Measurements from ENCODE around the gene HMCN1. TPM values are rescaled to one million over a fixed set of nuclear protein-coding genes. Genes with fewer than 3 reads are reported as not detected.

HMCN1 gene
- total and polyA plus RNA-seq, 2 experiments from 2014 or later, result 1.6 to 8.7 TPM

DNA sequence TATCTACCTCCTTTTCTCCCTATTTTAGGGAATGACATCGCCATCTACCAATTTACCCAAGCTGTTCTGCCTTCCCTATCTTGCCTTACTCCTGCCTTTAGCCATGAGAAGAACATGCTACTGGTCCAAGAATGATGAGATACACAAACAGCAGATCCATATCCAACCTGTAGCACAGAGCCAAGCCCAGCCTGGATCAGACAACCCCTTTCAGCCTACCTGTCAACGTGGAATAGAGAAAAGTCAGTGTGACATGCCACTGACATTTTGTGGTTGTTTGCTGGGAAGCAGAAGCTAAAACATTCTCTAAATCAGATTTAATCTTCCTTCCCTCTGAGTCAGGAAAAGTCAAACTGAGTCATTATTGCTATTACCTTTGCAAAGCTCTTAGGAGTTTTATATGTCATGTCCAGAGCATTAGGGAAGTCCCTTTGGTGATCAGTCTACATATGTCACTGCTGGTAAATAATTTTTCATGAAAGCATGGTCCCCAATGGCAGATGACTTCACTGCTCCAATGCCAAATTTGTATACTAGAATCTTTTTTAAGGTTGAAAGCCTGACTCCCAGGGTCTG, 497.8 kb downstream of the HMCN1 start:
- Histone ChIP-seq H3K4me1 (ENCODE audit: insufficient read depth) (no peaks in the 10 kb centered on the region), H3K79me2 (replicated peaks; ENCODE audit: insufficient read depth) (no peaks in the 10 kb centered on the region), H3F3A (replicated peaks; ENCODE audit: low read depth) (no peaks in the 10 kb centered on the region), H2AFZ (no peak overlapping the region), H4K20me1 (replicated peaks; ENCODE audit: insufficient read depth) (no peaks in the 10 kb centered on the region), H3K4me2 (no peak overlapping the region), H3K9me2 (ENCODE audit: insufficient read depth) (peaks cover 16% of the 10 kb centered on the region), H3K27me3 (ENCODE audit: insufficient read depth) (no peaks in the 10 kb centered on the region), H3K27ac (ENCODE audit: low read depth) (no peak overlapping the region), H3K4me3 (no peak overlapping the region), H3K36me3 (ENCODE audit: insufficient read depth) (no peaks in the 10 kb centered on the region)
- Mint-ChIP-seq H3K27ac (no peak overlapping the region), H3K4me3 (no peak overlapping the region), H3K36me3 (ENCODE audit: low read depth) (no peaks in the 10 kb centered on the region), H3K27me3 (ENCODE audit: insufficient read depth, low read depth, poor library complexity) (no peaks in the 10 kb centered on the region), H3K4me1 (peaks cover 4% of the 10 kb centered on the region), H3K9me3 (no peaks in the 10 kb centered on the region)
- no peak for DNase-seq (ENCODE audit: low spot score)
- TF ChIP-seq CREB1 (CRISPR knock-in tag; IDR thresholded peaks at IDR 0.05; ENCODE audit: low read depth) (no peak), EZH2phosphoT487 (IDR thresholded peaks at IDR 0.05; ENCODE audit: unreplicated experiment) (no peak), ZNF331 (CRISPR knock-in tag; IDR thresholded peaks at IDR 0.05; ENCODE audit: low read depth) (no peak), JUNB (IDR thresholded peaks at IDR 0.05; ENCODE audit: unreplicated experiment) (no peak), STAT1 (IDR thresholded peaks at IDR 0.05; ENCODE audit: unreplicated experiment) (no peak), ZNF114 (CRISPR knock-in tag; IDR thresholded peaks at IDR 0.05) (no peak), EZH2 (IDR thresholded peaks at IDR 0.05; ENCODE audit: low read depth, unreplicated experiment) (no peak), NANOG (IDR thresholded peaks at IDR 0.05; ENCODE audit: borderline replicate concordance) (no peak)
- TF ChIP-seq, protein P1, sequence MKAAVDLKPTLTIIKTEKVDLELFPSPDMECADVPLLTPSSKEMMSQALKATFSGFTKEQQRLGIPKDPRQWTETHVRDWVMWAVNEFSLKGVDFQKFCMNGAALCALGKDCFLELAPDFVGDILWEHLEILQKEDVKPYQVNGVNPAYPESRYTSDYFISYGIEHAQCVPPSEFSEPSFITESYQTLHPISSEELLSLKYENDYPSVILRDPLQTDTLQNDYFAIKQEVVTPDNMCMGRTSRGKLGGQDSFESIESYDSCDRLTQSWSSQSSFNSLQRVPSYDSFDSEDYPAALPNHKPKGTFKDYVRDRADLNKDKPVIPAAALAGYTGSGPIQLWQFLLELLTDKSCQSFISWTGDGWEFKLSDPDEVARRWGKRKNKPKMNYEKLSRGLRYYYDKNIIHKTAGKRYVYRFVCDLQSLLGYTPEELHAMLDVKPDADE (IDR thresholded peaks at IDR 0.05), result no peak
- TF ChIP-seq, protein P2, sequence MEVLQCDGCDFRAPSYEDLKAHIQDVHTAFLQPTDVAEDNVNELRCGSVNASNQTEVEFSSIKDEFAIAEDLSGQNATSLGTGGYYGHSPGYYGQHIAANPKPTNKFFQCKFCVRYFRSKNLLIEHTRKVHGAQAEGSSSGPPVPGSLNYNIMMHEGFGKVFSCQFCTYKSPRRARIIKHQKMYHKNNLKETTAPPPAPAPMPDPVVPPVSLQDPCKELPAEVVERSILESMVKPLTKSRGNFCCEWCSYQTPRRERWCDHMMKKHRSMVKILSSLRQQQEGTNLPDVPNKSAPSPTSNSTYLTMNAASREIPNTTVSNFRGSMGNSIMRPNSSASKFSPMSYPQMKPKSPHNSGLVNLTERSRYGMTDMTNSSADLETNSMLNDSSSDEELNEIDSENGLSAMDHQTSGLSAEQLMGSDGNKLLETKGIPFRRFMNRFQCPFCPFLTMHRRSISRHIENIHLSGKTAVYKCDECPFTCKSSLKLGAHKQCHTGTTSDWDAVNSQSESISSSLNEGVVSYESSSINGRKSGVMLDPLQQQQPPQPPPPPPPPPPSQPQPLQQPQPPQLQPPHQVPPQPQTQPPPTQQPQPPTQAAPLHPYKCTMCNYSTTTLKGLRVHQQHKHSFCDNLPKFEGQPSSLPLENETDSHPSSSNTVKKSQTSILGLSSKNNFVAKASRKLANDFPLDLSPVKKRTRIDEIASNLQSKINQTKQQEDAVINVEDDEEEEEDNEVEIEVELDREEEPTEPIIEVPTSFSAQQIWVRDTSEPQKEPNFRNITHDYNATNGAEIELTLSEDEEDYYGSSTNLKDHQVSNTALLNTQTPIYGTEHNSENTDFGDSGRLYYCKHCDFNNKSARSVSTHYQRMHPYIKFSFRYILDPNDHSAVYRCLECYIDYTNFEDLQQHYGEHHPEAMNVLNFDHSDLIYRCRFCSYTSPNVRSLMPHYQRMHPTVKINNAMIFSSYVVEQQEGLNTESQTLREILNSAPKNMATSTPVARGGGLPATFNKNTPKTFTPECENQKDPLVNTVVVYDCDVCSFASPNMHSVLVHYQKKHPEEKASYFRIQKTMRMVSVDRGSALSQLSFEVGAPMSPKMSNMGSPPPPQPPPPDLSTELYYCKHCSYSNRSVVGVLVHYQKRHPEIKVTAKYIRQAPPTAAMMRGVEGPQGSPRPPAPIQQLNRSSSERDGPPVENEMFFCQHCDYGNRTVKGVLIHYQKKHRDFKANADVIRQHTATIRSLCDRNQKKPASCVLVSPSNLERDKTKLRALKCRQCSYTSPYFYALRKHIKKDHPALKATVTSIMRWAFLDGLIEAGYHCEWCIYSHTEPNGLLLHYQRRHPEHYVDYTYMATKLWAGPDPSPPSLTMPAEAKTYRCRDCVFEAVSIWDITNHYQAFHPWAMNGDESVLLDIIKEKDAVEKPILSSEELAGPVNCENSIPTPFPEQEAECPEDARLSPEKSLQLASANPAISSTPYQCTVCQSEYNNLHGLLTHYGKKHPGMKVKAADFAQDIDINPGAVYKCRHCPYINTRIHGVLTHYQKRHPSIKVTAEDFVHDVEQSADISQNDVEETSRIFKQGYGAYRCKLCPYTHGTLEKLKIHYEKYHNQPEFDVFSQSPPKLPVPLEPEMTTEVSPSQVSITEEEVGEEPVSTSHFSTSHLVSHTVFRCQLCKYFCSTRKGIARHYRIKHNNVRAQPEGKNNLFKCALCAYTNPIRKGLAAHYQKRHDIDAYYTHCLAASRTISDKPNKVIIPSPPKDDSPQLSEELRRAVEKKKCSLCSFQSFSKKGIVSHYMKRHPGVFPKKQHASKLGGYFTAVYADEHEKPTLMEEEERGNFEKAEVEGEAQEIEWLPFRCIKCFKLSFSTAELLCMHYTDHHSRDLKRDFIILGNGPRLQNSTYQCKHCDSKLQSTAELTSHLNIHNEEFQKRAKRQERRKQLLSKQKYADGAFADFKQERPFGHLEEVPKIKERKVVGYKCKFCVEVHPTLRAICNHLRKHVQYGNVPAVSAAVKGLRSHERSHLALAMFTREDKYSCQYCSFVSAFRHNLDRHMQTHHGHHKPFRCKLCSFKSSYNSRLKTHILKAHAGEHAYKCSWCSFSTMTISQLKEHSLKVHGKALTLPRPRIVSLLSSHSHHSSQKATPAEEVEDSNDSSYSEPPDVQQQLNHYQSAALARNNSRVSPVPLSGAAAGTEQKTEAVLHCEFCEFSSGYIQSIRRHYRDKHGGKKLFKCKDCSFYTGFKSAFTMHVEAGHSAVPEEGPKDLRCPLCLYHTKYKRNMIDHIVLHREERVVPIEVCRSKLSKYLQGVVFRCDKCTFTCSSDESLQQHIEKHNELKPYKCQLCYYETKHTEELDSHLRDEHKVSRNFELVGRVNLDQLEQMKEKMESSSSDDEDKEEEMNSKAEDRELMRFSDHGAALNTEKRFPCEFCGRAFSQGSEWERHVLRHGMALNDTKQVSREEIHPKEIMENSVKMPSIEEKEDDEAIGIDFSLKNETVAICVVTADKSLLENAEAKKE (CRISPR knock-in tag; IDR thresholded peaks at IDR 0.05), result no peak
- TF ChIP-seq, protein P3, sequence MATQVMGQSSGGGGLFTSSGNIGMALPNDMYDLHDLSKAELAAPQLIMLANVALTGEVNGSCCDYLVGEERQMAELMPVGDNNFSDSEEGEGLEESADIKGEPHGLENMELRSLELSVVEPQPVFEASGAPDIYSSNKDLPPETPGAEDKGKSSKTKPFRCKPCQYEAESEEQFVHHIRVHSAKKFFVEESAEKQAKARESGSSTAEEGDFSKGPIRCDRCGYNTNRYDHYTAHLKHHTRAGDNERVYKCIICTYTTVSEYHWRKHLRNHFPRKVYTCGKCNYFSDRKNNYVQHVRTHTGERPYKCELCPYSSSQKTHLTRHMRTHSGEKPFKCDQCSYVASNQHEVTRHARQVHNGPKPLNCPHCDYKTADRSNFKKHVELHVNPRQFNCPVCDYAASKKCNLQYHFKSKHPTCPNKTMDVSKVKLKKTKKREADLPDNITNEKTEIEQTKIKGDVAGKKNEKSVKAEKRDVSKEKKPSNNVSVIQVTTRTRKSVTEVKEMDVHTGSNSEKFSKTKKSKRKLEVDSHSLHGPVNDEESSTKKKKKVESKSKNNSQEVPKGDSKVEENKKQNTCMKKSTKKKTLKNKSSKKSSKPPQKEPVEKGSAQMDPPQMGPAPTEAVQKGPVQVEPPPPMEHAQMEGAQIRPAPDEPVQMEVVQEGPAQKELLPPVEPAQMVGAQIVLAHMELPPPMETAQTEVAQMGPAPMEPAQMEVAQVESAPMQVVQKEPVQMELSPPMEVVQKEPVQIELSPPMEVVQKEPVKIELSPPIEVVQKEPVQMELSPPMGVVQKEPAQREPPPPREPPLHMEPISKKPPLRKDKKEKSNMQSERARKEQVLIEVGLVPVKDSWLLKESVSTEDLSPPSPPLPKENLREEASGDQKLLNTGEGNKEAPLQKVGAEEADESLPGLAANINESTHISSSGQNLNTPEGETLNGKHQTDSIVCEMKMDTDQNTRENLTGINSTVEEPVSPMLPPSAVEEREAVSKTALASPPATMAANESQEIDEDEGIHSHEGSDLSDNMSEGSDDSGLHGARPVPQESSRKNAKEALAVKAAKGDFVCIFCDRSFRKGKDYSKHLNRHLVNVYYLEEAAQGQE (IDR thresholded peaks at IDR 0.05; ENCODE audit: unreplicated experiment), result no peak
- TF ChIP-seq, protein P4, sequence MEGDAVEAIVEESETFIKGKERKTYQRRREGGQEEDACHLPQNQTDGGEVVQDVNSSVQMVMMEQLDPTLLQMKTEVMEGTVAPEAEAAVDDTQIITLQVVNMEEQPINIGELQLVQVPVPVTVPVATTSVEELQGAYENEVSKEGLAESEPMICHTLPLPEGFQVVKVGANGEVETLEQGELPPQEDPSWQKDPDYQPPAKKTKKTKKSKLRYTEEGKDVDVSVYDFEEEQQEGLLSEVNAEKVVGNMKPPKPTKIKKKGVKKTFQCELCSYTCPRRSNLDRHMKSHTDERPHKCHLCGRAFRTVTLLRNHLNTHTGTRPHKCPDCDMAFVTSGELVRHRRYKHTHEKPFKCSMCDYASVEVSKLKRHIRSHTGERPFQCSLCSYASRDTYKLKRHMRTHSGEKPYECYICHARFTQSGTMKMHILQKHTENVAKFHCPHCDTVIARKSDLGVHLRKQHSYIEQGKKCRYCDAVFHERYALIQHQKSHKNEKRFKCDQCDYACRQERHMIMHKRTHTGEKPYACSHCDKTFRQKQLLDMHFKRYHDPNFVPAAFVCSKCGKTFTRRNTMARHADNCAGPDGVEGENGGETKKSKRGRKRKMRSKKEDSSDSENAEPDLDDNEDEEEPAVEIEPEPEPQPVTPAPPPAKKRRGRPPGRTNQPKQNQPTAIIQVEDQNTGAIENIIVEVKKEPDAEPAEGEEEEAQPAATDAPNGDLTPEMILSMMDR (conservative IDR thresholded peaks at IDR 0.05; ENCODE audit: low read depth in 2 of 2), result no peak
- no peak for ATAC-seq
